GM12864 (cell line): ENCODE measurements around the gene INSYN1.

ENCODE experiments used
- DNase-seq: peaks from one replicate; pipeline ENCODE4 v3.0.0-alpha.2; 2011; ENCODE audit warnings: low read depth
- H3K4me3 ChIP-seq: 2 replicates; pipeline ENCODE4 v1.5.1; 2011; ENCODE audit warnings: mild to moderate bottlenecking, low read depth, low read length, control low read depth
- CTCF ChIP-seq: IDR thresholded peaks from 2 replicates; pipeline ENCODE4 v1.5.1; 2011; ENCODE audit warnings: low read depth, mild to moderate bottlenecking, moderate library complexity, low read length, control low read depth, inconsistent platforms; ENCODE audit errors: missing control alignments

INSYN1 gene

GRCh38 chr15:73724212-73724611 is 28.9 kb downstream of the INSYN1 start:
- no peak overlapping the region for H3K4me3 ChIP-seq
- no peak for TF ChIP-seq CTCF
- no peak for DNase-seq

- DNase-seq, result no peak
- no peak for TF ChIP-seq CTCF
- H3K4me3 ChIP-seq, result no peak overlapping the region
These were observed 30.0 kb downstream of the INSYN1 start for GRCh38 chr15:73723191-73723590.

- no peak for TF ChIP-seq CTCF
- no peak for DNase-seq
These were observed 30.7 kb downstream of the INSYN1 start for GRCh38 chr15:73722425-73722824.

GRCh38 chr15:73718694-73719093 is 34.5 kb downstream of the INSYN1 start:
- no peak for TF ChIP-seq CTCF
- DNase-seq, result no peak
- H3K4me3 ChIP-seq, result no peak overlapping the region

More at GRCh38 chr15:73722425-73722824, 30.7 kb downstream of the INSYN1 start:
- no peak overlapping the region for H3K4me3 ChIP-seq

GRCh38 chr15:73717802-73718201 is 35.3 kb downstream of the INSYN1 start:
- no peak for TF ChIP-seq CTCF
- no peak for DNase-seq
- no peak overlapping the region for H3K4me3 ChIP-seq

GRCh38 chr15:73717206-73717605 is 35.9 kb downstream of the INSYN1 start:
- no peak for TF ChIP-seq CTCF
- H3K4me3 ChIP-seq, result no peak overlapping the region
- DNase-seq, result no peak

- no peak overlapping the region for H3K4me3 ChIP-seq
- TF ChIP-seq CTCF, result no peak
- DNase-seq, result no peak
These were observed 36.7 kb downstream of the INSYN1 start for GRCh38 chr15:73716417-73716816.
